HG02970 (cell line): ENCODE results near the gene ADAM10.

Experiments
- ATAC-seq: cut with Tn5 transposase; IDR thresholded peaks from one replicate; pipeline ENCODE4 v1.9.1; 2021; ENCODE audit warnings: mild to moderate bottlenecking, moderate library complexity, moderate number of reproducible peaks; ENCODE audit not compliant: unreplicated experiment, low FRiP score

ADAM10 gene

GRCh38 chr15:58758141-58758540 lies 8.6 kb upstream of the ADAM10 start:
- ATAC-seq: no peak

GRCh38 chr15:58755956-58756355 lies 6.4 kb upstream of the ADAM10 start:
- ATAC-seq: no peak

GRCh38 chr15:58755350-58755749 lies 5.8 kb upstream of the ADAM10 start:
- no peak for ATAC-seq

GRCh38 chr15:58752716-58753115 lies 3.2 kb upstream of the ADAM10 start:
- no peak for ATAC-seq

- peak; percentile 42 for ATAC-seq
Measured at GRCh38 chr15:58748852-58749531, 515 bp downstream of the ADAM10 start.

- ATAC-seq: no peak
Measured at GRCh38 chr15:58748040-58748851, 1.3 kb downstream of the ADAM10 start.

GRCh38 chr15:58746174-58746573 lies 3.3 kb downstream of the ADAM10 start:
- ATAC-seq: no peak

- no peak for ATAC-seq
Measured at GRCh38 chr15:58742819-58743502, 6.5 kb downstream of the ADAM10 start.

- ATAC-seq: no peak
Measured at GRCh38 chr15:58742022-58742813, 7.3 kb downstream of the ADAM10 start.

GRCh38 chr15:58741032-58741431 lies 8.5 kb downstream of the ADAM10 start:
- ATAC-seq: no peak

- ATAC-seq: no peak
Measured at GRCh38 chr15:58740436-58740835, 9.1 kb downstream of the ADAM10 start.

GRCh38 chr15:58738046-58738707 lies 11.3 kb downstream of the ADAM10 start:
- no peak for ATAC-seq

- no peak for ATAC-seq
Measured at GRCh38 chr15:58737298-58737697, 12.2 kb downstream of the ADAM10 start.

- no peak for ATAC-seq
Measured at GRCh38 chr15:58736018-58736643, 13.4 kb downstream of the ADAM10 start.

- ATAC-seq: no peak
Measured at GRCh38 chr15:58734859-58735258, 14.6 kb downstream of the ADAM10 start.

- no peak for ATAC-seq
Measured at GRCh38 chr15:58732625-58733363, 16.7 kb downstream of the ADAM10 start.

GRCh38 chr15:58731756-58732535 lies 17.6 kb downstream of the ADAM10 start:
- ATAC-seq: no peak

- ATAC-seq: no peak
Measured at GRCh38 chr15:58726867-58727266, 22.6 kb downstream of the ADAM10 start.
